ENCODE measurements around the gene SDHAF4.

DNA sequence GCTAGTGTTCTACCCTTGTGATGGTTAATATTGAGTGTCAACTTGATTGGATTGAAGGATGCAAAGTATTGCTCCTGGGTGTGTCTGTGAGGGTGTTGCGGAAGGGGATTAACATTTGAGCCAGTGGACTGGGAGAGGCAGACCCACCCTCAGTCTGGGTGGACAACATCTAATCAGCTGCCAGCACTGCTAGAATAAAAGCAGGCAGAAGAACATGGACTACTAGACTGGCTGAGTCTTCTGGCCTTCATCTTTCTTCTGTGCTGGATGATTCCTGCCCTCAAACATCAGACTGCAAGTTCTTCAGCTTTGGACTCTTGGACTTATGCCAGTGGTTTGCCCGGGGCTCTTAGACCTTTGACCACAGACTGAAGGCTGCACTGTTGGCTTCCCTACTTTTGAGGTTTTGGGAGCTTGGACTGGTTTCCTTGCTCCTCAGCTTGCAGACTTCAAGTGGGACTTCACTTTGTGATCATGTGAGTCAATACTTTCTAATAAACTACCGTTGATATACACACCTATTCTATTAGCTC is 50.1 kb downstream of the SDHAF4 start:
- TF ChIP-seq, protein P1, sequence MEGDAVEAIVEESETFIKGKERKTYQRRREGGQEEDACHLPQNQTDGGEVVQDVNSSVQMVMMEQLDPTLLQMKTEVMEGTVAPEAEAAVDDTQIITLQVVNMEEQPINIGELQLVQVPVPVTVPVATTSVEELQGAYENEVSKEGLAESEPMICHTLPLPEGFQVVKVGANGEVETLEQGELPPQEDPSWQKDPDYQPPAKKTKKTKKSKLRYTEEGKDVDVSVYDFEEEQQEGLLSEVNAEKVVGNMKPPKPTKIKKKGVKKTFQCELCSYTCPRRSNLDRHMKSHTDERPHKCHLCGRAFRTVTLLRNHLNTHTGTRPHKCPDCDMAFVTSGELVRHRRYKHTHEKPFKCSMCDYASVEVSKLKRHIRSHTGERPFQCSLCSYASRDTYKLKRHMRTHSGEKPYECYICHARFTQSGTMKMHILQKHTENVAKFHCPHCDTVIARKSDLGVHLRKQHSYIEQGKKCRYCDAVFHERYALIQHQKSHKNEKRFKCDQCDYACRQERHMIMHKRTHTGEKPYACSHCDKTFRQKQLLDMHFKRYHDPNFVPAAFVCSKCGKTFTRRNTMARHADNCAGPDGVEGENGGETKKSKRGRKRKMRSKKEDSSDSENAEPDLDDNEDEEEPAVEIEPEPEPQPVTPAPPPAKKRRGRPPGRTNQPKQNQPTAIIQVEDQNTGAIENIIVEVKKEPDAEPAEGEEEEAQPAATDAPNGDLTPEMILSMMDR (IDR thresholded peaks at IDR 0.05) = no peak
- TF ChIP-seq POLR2A (IDR thresholded peaks at IDR 0.05) (no peak), EP300 (IDR thresholded peaks at IDR 0.05) (no peak), POLR2AphosphoS5 (IDR thresholded peaks at IDR 0.05) (no peak)
